Psoas muscle (tissue), 8 donors: ENCODE results near the gene PAAF1. TPM values are rescaled to one million over a fixed set of nuclear protein-coding genes. Genes with fewer than 3 reads are reported as not detected.
A peak's percentile ranks its signal among the peaks of the same experiment; 100 is the strongest.
"Not testable (repeated sequence)": the region's sequence is repeated elsewhere in the genome, so short reads cannot be mapped to it uniquely, and the experiment has no call there.

Source experiments
- ATAC-seq, 4 donors: fragments of 200-7000 bp; cut with Tn5 transposase; one replicate each; pipeline ENCODE4 v1.9.1; 2020; ENCODE audit warnings: moderate library complexity in 3 of 4, mild to moderate bottlenecking in 2 of 4
- DNase-seq, 2 donors: peaks; one replicate each; pipeline ENCODE4 v3.0.0-alpha.2; 2020
- H3K27ac ChIP-seq: fragments of 200-600 bp; one replicate; pipeline ENCODE4 v1.8.0; 2022
- H3K27me3 ChIP-seq, 3 donors: fragments of 200-600 bp in 1 of 3; one replicate each; pipeline versions ENCODE4 v1.6.1 to v1.8.0; 2013 to 2022; ENCODE audit warnings: low read length in 2 of 3, mild to moderate bottlenecking in 2 of 3, moderate library complexity in 1 of 3; ENCODE audit not compliant: insufficient read depth in 3 of 3
- H3K36me3 ChIP-seq, 2 donors: fragments of 200-600 bp in 1 of 2; one replicate each; pipeline versions ENCODE4 v1.6.1 to v1.8.0; 2013 to 2022; ENCODE audit warnings: low read depth in 1 of 2, mild to moderate bottlenecking in 1 of 2, moderate library complexity in 1 of 2; ENCODE audit not compliant: insufficient read depth in 1 of 2
- H3K4me1 ChIP-seq: fragments of 200-600 bp; one replicate; pipeline ENCODE4 v1.8.0; 2022
- H3K4me3 ChIP-seq: fragments of 200-600 bp; one replicate; pipeline ENCODE4 v1.8.0; 2022; ENCODE audit warnings: mild to moderate bottlenecking
- H3K9me3 ChIP-seq: fragments of 200-600 bp; one replicate; pipeline ENCODE4 v1.8.0; 2022
- WGBS, 3 donors: extraction: QIAGEN DNeasy Blood & Tissue Kit; methylation state at CpG; one replicate each; pipeline versions ENCODE4 v1.1.6 to v1.1.7; 2013; 5-methylcytosine and 5-hydroxymethylcytosine counted together
- intact Hi-C, 2 donors: fragments of 100-400 bp; cut with DNase I; formaldehyde crosslinking; loops; one replicate each; pipeline versions ENCODE4 v1.11.0 to v1.14.2; 2022
- polyA plus RNA-seq, 3 donors: library from polyadenylated mRNA; stranded (reverse); fragments of 200-250 nt; gene quantifications; one replicate each; pipeline ENCODE4 v1.2.3, GENCODE V29; 2013
- total RNA-seq, 4 donors: library from RNA; stranded (reverse); fragmentation: NEBNext Ultra II Directional in 2 of 4; extraction: Animal tissue kit (Norgen Biotek cat#: 25700) in 2 of 4; gene quantifications; one replicate each; pipeline versions ENCODE4 v1.2.1 to v1.2.4, GENCODE V29; 2021 to 2023
- TF ChIP-seq, protein P1 (sequence below): fragments of 200-600 bp; IDR thresholded peaks from one replicate; pipeline ENCODE4 v1.8.0; 2022; ENCODE audit warnings: antibody characterized with exemption
- donor health status: healthy with polysubstance abuse.
- donor health status: DM: no; HTN: no; CAD: no; lungs with moderate emphysema.
- donor health status: Bipolar disorder and iron deficiency.
- donor health status: healthy.
- donor health status: DM: yes; HTN: yes; CAD: no.
- donor health status: DM: no; HTN: no; CAD: no.
- donor health status: DM: no; HTN: no; CAD: no.
- donor health status: DM: yes; HTN: yes; CAD: no.

Gene PAAF1
- total and polyA plus RNA-seq, 7 donors = 6.6 to 12.0 (median 9.3) TPM

DNA sequence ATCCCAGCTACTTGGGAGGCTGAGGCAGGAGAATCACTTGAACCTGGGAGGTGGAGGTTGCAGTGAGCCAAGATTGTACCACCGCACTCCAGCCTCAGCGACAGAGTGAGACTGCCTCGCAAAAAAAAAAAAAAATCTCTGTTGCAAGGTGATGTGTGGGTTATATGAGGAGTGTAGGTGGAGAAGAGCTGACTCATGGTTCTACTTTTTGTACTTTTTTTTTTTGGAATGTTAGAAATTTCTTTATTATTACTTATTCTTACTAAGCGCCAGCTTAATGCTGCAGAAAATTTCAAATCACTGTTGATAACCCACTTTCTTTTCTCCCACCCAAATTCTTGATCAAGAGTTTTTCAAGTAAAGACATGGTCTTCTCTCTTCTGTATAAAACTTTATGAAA lies 44.4 kb downstream of the PAAF1 start:
- peaks cover 12 to 100% of the 10 kb centered on the region in 2 donors for H3K36me3 ChIP-seq
- H3K4me1 ChIP-seq = no peaks in the 10 kb centered on the region
- H3K4me3 ChIP-seq = no peak overlapping the region
- no peak overlapping the region for H3K27ac ChIP-seq
- 97 to 99% (median 97%) methylated on average over 4 of the region's 4 CpGs for WGBS, 3 donors
- DNase-seq (no peak), ATAC-seq (no peak)
- intact Hi-C loops = no loop called here
- no peaks in the 10 kb centered on the region for H3K27me3 ChIP-seq
- no peaks in the 10 kb centered on the region for H3K9me3 ChIP-seq
- TF ChIP-seq, protein P1, sequence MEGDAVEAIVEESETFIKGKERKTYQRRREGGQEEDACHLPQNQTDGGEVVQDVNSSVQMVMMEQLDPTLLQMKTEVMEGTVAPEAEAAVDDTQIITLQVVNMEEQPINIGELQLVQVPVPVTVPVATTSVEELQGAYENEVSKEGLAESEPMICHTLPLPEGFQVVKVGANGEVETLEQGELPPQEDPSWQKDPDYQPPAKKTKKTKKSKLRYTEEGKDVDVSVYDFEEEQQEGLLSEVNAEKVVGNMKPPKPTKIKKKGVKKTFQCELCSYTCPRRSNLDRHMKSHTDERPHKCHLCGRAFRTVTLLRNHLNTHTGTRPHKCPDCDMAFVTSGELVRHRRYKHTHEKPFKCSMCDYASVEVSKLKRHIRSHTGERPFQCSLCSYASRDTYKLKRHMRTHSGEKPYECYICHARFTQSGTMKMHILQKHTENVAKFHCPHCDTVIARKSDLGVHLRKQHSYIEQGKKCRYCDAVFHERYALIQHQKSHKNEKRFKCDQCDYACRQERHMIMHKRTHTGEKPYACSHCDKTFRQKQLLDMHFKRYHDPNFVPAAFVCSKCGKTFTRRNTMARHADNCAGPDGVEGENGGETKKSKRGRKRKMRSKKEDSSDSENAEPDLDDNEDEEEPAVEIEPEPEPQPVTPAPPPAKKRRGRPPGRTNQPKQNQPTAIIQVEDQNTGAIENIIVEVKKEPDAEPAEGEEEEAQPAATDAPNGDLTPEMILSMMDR = no peak

DNA sequence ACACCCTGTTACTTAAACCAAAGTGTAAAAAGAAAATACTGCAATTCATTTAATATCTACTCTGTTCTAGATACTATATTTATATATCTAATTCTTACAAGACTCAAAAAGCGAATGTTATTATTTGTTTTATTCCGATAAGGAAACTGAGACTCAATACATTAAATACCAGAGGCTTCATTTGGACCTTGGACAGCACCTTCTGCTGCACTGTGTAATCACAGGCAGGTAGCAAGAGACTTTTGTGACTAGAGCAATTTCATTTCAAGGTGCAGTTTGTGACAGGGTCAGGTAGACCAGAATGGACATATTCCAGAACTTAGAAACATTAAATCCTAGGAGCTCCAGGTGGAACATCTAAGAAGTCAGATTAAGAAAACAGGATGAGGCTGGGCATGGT lies 52.6 kb downstream of the PAAF1 start:
- TF ChIP-seq, protein P1 = no peak
- intact Hi-C loops = no loop called here
- ATAC-seq (no peak), DNase-seq (no peak)
- no peaks in the 10 kb centered on the region for H3K4me1 ChIP-seq
- no peaks in the 10 kb centered on the region for H3K9me3 ChIP-seq
- 98 to 99% (median 98%) methylated on average over 2 of the region's 2 CpGs for WGBS, 3 donors
- H3K27ac ChIP-seq = no peak overlapping the region
- H3K27me3 ChIP-seq = no peaks in the 10 kb centered on the region
- H3K4me3 ChIP-seq = no peak overlapping the region
- H3K36me3 ChIP-seq = peaks cover 3 to 98% of the 10 kb centered on the region in 2 donors

DNA sequence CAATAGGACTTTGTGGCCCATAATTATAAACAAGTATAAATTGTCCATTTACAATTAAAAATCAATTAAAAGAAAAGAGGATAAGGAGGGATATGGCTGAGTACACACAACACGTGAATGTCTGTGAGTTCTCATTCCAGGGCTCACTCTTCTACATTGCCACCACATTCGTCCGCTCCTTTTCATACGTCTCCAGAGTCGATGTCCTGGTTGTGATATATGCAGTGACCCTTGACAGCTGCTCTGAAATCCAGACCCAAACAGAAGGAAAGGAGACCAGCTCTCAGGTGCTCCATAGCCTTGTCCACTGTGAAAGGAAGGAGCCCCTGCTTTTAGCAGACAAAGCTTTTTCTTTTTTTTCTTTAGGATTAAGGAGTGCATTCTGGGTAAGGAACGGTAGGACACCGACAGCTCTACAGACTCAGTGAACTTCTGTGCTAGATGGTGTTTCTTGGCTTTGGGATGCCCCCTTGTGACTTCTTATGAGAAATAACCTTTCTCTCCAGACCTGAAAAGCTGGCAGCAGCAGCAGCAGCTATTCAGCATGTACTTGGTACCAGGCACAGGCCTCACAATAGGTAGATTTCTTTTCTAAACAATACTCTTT lies 54.3 kb downstream of the PAAF1 start:
- DNase-seq = no peak
- Histone ChIP-seq H3K27me3 (no peaks in the 10 kb centered on the region), H3K9me3 (no peaks in the 10 kb centered on the region), H3K27ac (no peak overlapping the region), H3K36me3 (peaks cover 3 to 80% of the 10 kb centered on the region in 2 donors), H3K4me3 (no peak overlapping the region), H3K4me1 (no peaks in the 10 kb centered on the region)
- TF ChIP-seq, protein P1 = peak; percentile 5
- 65 to 74% (median 66%) methylated on average over 7 of the region's 7 CpGs for WGBS, 3 donors
- intact Hi-C loops = no loop called here
- peak in 2 of 4 donors; percentile 54 to 56 for ATAC-seq

DNA sequence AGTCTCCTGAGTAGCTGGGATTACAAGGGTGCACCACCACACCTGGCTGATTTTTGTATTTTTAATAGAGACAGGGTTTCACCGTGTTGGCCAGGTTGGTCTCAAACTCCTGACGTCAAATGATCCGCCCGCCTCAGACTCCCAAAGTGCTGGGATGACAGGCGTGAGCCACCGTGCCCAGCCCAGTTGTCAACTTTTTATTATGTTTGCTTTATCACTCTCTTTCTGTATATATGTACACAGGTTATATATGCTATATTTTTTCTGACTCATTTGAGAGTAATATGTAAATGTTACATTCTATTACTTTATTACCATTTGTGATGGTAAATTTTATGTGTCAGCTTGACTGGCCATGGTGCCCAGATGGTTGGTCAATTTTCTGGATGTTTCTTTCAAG lies 55.2 kb downstream of the PAAF1 start:
- intact Hi-C loops = no loop called here
- TF ChIP-seq, protein P1 = no peak
- ATAC-seq (no peak), DNase-seq (no peak)
- no peaks in the 10 kb centered on the region for H3K4me1 ChIP-seq
- H3K27ac ChIP-seq = no peak overlapping the region
- no peaks in the 10 kb centered on the region for H3K27me3 ChIP-seq
- H3K9me3 ChIP-seq = no peaks in the 10 kb centered on the region
- H3K4me3 ChIP-seq = no peak overlapping the region
- WGBS, 3 donors = 95 to 97% (median 96%) methylated on average over 6 of the region's 6 CpGs
- peaks cover 3 to 72% of the 10 kb centered on the region in 2 donors for H3K36me3 ChIP-seq

DNA sequence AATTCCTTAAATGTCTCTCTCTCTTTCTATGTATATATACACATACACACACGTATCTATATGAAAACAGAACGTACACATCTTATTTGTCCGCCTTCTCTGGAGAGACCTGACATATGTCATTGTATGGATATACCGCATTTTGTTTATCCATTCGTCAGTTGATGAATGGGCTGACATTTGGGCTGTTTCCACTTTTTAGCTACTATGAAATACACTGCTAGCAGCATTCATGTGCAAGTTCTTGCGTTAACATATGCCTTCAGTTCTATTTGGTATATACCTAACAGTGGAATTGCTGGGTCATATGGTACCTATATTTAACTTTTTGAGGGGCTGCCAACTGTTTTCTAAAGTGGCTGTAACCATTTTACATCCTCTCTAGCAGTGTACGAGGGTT lies 56.0 kb downstream of the PAAF1 start:
- 90 to 92% (median 92%) methylated on average over 7 of the region's 7 CpGs for WGBS, 3 donors
- Histone ChIP-seq H3K36me3 (peaks cover under 1 to 64% of the 10 kb centered on the region in 2 donors), H3K4me3 (no peak overlapping the region), H3K4me1 (no peaks in the 10 kb centered on the region), H3K27ac (no peak overlapping the region), H3K27me3 (no peaks in the 10 kb centered on the region), H3K9me3 (no peaks in the 10 kb centered on the region)
- intact Hi-C loops = no loop called here
- TF ChIP-seq, protein P1 = no peak
- ATAC-seq (no peak), DNase-seq (no peak)

DNA sequence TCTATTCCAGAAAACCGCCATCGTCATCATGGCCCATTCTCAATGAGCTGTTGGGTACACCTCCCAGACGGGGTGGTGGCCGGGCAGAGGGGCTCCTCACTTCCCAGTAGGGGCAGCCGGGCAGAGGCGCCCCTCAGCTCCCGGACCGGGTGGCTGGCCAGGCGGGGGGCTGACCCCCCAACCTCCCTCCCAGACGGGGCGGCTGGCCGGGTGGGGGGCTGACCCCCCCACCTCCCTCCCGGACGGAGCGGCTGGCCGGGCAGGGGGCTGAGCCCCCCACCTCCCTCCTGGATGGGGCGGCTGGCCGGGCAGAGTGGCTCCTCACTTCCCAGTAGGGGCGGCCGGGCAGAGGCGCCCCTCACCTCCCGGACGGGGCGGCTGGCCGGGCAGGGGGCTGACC lies 59.2 kb downstream of the PAAF1 start:
- intact Hi-C loops, DNase-seq, H3K27me3 ChIP-seq, H3K9me3 ChIP-seq, H3K4me3 ChIP-seq, H3K27ac ChIP-seq, ATAC-seq, H3K4me1 ChIP-seq: not testable (repeated sequence)
- 95 to 99% (median 98%) methylated on average over 11 to 15 of the region's 25 CpGs for WGBS, 3 donors
- peaks cover 0 to 31% of the 10 kb centered on the region in 2 donors for H3K36me3 ChIP-seq
